ENCODE data around the gene EPS8L2. TPM values are rescaled to one million over a fixed set of nuclear protein-coding genes. Genes with fewer than 3 reads are reported as not detected.
A peak's percentile ranks its signal among the peaks of the same experiment; 100 is the strongest.

Gene EPS8L2
- total RNA-seq, 1 donor from 2014 or later: 76.7 TPM

GRCh38 chr11:694563-695287 is 11.3 kb upstream of the EPS8L2 start, which contains the start of gene DEAF1:
Gene DEAF1 (minus strand): TSS chr11:695222. CDS start chr11:695047, 175 bp downstream.
- peak within 1 kb of the TSS; percentile 100 for H3K27ac ChIP-seq
- intact Hi-C loops (cut with DNase I): loop anchor here (1.0 kb wide), 3 partner anchors 12 to 118 kb away; partner anchors contain the start of genes EPS8L2 and PHRF1
- peaks cover 14 to 38% of the 10 kb centered on the region in 2 donors for H3K4me1 ChIP-seq
- no peak for TF ChIP-seq CTCF (IDR thresholded peaks at IDR 0.05)
- H3K36me3 ChIP-seq: peaks cover 0 to 7% of the 10 kb centered on the region in 2 donors
- peak; percentile 90 to 99 for DNase-seq (ENCODE audit: low spot score in 2 of 2)
- H3K27me3 ChIP-seq: no peaks in the 10 kb centered on the region
- no peaks in the 10 kb centered on the region for H3K9me3 ChIP-seq
- peak within 1 kb of the TSS; percentile 93 to 97 for H3K4me3 ChIP-seq

GRCh38 chr11:695288-695537 is 10.8 kb upstream of the EPS8L2 start:
- Histone ChIP-seq H3K9me3 (no peaks in the 10 kb centered on the region), H3K4me3 (peak overlapping the region; percentile 93 to 97), H3K27me3 (no peaks in the 10 kb centered on the region), H3K36me3 (peaks cover 0 to 4% of the 10 kb centered on the region in 2 donors), H3K27ac (peak overlapping the region; percentile 100), H3K4me1 (peaks cover 14 to 38% of the 10 kb centered on the region in 2 donors)
- intact Hi-C loops (cut with DNase I): loop anchor here (1.0 kb wide), 3 partner anchors 11 to 119 kb away; partner anchors contain the start of genes EPS8L2 and PHRF1
- DNase-seq (ENCODE audit: low spot score in 2 of 2): no peak
- no peak for TF ChIP-seq CTCF (IDR thresholded peaks at IDR 0.05)

- Histone ChIP-seq H3K4me3 (peak within 1 kb of the TSS; percentile 93 to 97), H3K4me1 (peaks cover 14 to 38% of the 10 kb centered on the region in 2 donors), H3K9me3 (no peaks in the 10 kb centered on the region), H3K36me3 (peaks cover 2 to 4% of the 10 kb centered on the region in 2 donors), H3K27ac (peak within 1 kb of the TSS; percentile 100), H3K27me3 (no peaks in the 10 kb centered on the region)
- TF ChIP-seq CTCF (IDR thresholded peaks at IDR 0.05): no peak
- peak; percentile 93 to 99 for DNase-seq (ENCODE audit: low spot score in 2 of 2)
- intact Hi-C loops (cut with DNase I): loop anchor here (1.0 kb wide), 3 partner anchors 11 to 119 kb away; partner anchors contain the start of genes EPS8L2 and PHRF1
Measured at GRCh38 chr11:695538-696248, 10.3 kb upstream of the EPS8L2 start, which contains the start of gene TMEM80. Gene TMEM80 (plus strand): TSS chr11:695816. CDS start chr11:695828, 12 bp downstream.

- intact Hi-C loops (cut with DNase I): no loop called here
- H3K27me3 ChIP-seq: no peaks in the 10 kb centered on the region
Measured at GRCh38 chr11:696955-697491, 9.0 kb upstream of the EPS8L2 start.

More at GRCh38 chr11:696955-697491, 9.0 kb upstream of the EPS8L2 start:
- H3K36me3 ChIP-seq: peaks cover 8 to 10% of the 10 kb centered on the region in 2 donors
- H3K27ac ChIP-seq: peak overlapping the region; percentile 100
- peaks cover 14 to 38% of the 10 kb centered on the region in 2 donors for H3K4me1 ChIP-seq
- peak in 1 of 2 donors; percentile 76 for DNase-seq (ENCODE audit: low spot score in 2 of 2)
- peak overlapping the region; percentile 93 to 97 for H3K4me3 ChIP-seq
- TF ChIP-seq CTCF (IDR thresholded peaks at IDR 0.05): no peak
- H3K9me3 ChIP-seq: no peaks in the 10 kb centered on the region

All from ascending aorta (tissue), 2 donors.